SJSA1 (cell line): ENCODE data around the gene PHLDA2. TPM values are rescaled to one million over a fixed set of nuclear protein-coding genes. Genes with fewer than 3 reads are reported as not detected.
A peak's percentile ranks its signal among the peaks of the same experiment; 100 is the strongest.
"Not testable (repeated sequence)": the region's sequence is repeated elsewhere in the genome, so short reads cannot be mapped to it uniquely, and the experiment has no call there.

Source experiments
- DNase-seq, 2 experiments: peaks; one replicate each; pipeline ENCODE4 v3.0.0-alpha.2; 2015 to 2020; ENCODE audit warnings: low spot score in 2 of 2, low read depth in 1 of 2
- H3K27ac ChIP-seq: fragments of 250-450 bp; sonication (Bioruptor Pico); 2 replicates; pipeline ENCODE4 v1.5.1; 2020; ENCODE audit warnings: mild to moderate bottlenecking, moderate library complexity
- H3K27me3 ChIP-seq: fragments of 250-450 bp; sonication (Bioruptor Pico); replicated peaks from 2 replicates; pipeline ENCODE4 v1.5.1; 2020; ENCODE audit warnings: mild to moderate bottlenecking, moderate library complexity
- H3K36me3 ChIP-seq: fragments of 250-450 bp; sonication (Bioruptor Pico); 2 replicates; pipeline ENCODE4 v1.5.1; 2020; ENCODE audit warnings: mild to moderate bottlenecking
- H3K4me1 ChIP-seq: fragments of 250-450 bp; sonication (Bioruptor Pico); replicated peaks from 2 replicates; pipeline ENCODE4 v1.6.1; 2021; ENCODE audit warnings: mild to moderate bottlenecking
- H3K4me3 ChIP-seq: fragments of 250-450 bp; sonication (Bioruptor Pico); 2 replicates; pipeline ENCODE4 v1.5.1; 2020; ENCODE audit warnings: mild to moderate bottlenecking
- H3K9me3 ChIP-seq: fragments of 250-450 bp; sonication (Bioruptor Pico); replicated peaks from 2 replicates; pipeline ENCODE4 v1.5.1; 2020; ENCODE audit warnings: mild to moderate bottlenecking
- total RNA-seq: library from RNA; depleted of rRNA; stranded (reverse); fragments of >200 nt; shearing (Covaris generic); gene quantifications from 2 replicates; pipeline ENCODE4 v1.2.3, GENCODE V29; 2014

The PHLDA2 gene
- total RNA-seq, 1 experiment from 2014 or later = 28.0 TPM

DNA sequence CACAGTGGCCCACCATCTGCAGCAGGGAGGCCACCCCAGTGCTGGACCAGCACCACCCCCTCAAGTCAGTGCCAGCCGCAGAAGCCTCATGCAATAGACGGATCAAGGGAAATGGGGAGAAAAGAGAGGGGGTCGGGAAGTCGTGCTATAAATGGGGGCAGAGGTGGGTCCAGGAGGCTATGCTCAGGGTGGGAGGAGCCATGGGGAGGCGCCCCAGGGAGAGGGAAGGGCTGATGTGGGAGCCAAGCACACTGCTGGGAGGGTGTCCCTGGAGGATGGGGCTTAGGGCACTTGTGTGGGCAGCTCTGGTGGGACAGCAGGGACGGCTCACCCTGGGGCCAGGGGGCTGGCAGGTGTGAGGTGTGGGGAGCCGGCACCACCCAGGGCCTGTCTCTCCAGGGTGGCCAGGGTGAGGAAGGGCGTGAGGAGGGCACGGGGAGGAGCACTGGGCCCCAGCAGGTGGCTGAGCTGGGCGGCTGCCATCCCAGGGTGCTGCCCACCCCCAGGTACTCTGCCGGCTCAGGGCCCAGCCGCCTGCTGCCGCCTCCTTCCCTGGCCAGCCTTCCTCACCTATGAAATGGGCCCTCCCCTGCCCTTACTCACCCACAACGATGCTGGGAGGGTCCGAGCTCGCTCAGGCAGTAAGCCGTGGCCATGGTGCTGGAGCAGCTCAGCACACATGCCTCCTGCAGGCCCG, 18.0 kb downstream of the PHLDA2 start:
- no peak overlapping the region for H3K27ac ChIP-seq
- peaks cover 23% of the 10 kb centered on the region for H3K4me1 ChIP-seq
- no peak overlapping the region for H3K4me3 ChIP-seq
- H3K9me3 ChIP-seq = peaks cover 3% of the 10 kb centered on the region; the same call in 1 of the 2 replicates
- no peak for DNase-seq
- H3K36me3 ChIP-seq = no peaks in the 10 kb centered on the region
- H3K27me3 ChIP-seq = no peaks in the 10 kb centered on the region

DNA sequence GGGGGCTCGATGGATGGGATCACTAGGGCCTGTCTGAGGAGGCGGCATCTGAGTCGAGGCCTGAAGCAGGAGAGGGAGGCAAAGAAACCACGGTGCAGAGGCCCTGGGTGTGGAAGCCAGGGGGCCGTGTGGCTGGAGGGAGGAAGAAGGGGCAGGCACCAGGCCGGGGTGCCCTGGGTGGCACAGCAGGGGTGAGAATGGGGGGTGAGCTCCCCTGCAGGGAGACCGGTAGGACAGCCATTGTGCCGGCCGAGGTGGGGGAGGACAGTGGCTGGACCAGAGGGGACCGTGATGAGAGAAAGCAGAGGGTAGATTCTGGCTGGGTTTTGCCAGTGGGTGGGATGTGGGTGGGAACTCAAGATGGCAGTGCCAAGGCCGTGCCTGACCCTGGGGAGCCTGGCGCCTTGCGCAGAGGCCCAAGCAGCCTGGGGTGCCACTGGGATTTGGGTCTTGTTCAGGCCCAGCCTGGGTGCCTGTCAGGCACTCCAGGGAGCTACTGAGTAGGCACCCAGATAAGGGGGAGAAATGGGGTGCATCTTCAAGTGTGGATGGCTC, 18.7 kb downstream of the PHLDA2 start:
- Histone ChIP-seq H3K36me3 (peaks cover 6% of the 10 kb centered on the region; the same call in 1 of the 2 replicates), H3K27ac (no peak overlapping the region), H3K4me3 (no peak overlapping the region), H3K27me3 (no peaks in the 10 kb centered on the region), H3K4me1 (peaks cover 23% of the 10 kb centered on the region), H3K9me3 (peaks cover 3% of the 10 kb centered on the region; the same call in 1 of the 2 replicates)
- no peak for DNase-seq

DNA sequence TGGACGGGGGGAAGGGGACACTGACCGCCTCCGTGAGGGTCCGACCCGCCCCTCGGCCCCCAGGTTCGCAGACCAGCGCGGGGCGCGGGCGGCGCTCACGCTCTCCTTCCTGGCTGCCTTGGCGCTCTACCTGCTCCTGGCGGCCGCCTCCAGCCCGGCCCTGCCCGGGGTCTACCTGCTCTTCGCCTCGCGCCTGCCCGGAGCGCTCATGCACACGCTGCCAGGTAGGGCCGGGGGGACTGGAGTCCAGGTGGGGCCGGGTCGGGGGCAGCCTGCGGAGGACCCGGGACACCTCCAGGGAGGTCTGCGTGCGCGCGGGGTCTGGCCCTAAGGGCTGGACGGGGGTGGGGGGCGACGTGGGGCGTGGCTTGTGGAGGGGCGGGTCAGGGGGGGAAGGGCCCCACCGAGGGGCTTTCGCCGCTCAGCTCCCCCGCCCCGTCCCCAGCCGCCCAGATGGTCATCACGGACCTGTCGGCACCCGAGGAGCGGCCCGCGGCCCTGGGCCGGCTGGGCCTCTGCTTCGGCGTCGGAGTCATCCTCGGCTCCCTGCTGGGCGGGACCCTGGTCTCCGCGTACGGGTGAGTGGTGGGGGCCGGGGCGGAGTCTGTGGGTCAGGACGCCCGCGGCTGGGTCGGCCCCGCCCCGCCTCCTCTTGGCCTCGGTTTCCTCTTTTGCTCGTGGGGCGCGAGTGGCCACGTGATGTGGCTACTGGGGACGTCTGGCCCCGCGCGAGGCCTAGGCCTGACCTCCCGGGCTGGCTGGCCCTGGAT, 19.9 kb downstream of the PHLDA2 start:
- Histone ChIP-seq H3K27me3 (no peaks in the 10 kb centered on the region), H3K9me3 (peaks cover 3% of the 10 kb centered on the region; the same call in 1 of the 2 replicates), H3K4me3 (no peak overlapping the region), H3K36me3 (peaks cover 6% of the 10 kb centered on the region; the same call in 1 of the 2 replicates), H3K4me1 (peaks cover 23% of the 10 kb centered on the region), H3K27ac (no peak overlapping the region)
- DNase-seq = no peak

DNA sequence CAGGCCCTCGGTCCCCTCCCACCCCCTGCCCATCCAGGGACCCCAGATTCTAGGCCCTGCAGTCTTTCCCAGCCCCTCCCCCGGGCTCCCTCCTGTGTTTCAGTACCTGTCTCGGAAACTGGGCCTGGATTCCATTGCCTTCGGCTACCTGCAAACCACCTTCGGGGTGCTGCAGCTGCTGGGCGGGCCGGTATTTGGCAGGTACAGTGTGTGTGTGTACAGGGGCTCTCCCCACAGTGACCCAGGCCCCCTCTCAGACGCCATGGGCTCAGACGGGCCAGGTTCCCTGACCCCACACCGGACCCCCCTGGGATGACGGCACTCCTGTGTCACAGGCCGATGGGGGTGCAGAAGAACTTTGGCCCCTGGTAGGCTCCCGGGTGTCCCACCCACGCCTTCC, 21.1 kb downstream of the PHLDA2 start:
- H3K27ac ChIP-seq = no peak overlapping the region
- peaks cover 3% of the 10 kb centered on the region; the same call in 1 of the 2 replicates for H3K9me3 ChIP-seq
- H3K36me3 ChIP-seq = peaks cover 6% of the 10 kb centered on the region; the same call in 1 of the 2 replicates
- no peak overlapping the region for H3K4me3 ChIP-seq
- no peaks in the 10 kb centered on the region for H3K27me3 ChIP-seq
- DNase-seq = no peak
- H3K4me1 ChIP-seq = peaks cover 18% of the 10 kb centered on the region

DNA sequence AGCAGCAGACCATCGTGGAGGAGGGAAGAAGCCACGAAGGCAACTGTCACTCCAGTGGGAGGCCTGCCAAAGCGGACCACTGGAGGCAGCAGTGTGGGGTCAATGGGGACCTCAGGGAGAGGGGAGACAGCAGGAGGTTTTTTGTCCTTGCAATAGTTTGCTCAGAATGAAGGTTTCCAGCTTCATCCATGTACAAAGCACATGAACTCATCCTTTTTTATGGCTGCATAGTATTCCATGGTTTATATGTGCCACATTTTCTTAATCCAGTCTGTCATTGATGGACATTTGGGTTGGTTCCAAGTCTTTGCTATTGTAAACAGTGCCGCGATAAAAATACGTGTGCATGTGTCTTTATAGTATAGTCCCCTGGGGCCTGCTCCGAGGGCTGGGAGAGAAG, 23.9 kb downstream of the PHLDA2 start:
- H3K4me3 ChIP-seq, H3K27ac ChIP-seq, H3K36me3 ChIP-seq, H3K27me3 ChIP-seq, DNase-seq, H3K9me3 ChIP-seq: not testable (repeated sequence)
- peaks cover 22% of the 10 kb centered on the region for H3K4me1 ChIP-seq

DNA sequence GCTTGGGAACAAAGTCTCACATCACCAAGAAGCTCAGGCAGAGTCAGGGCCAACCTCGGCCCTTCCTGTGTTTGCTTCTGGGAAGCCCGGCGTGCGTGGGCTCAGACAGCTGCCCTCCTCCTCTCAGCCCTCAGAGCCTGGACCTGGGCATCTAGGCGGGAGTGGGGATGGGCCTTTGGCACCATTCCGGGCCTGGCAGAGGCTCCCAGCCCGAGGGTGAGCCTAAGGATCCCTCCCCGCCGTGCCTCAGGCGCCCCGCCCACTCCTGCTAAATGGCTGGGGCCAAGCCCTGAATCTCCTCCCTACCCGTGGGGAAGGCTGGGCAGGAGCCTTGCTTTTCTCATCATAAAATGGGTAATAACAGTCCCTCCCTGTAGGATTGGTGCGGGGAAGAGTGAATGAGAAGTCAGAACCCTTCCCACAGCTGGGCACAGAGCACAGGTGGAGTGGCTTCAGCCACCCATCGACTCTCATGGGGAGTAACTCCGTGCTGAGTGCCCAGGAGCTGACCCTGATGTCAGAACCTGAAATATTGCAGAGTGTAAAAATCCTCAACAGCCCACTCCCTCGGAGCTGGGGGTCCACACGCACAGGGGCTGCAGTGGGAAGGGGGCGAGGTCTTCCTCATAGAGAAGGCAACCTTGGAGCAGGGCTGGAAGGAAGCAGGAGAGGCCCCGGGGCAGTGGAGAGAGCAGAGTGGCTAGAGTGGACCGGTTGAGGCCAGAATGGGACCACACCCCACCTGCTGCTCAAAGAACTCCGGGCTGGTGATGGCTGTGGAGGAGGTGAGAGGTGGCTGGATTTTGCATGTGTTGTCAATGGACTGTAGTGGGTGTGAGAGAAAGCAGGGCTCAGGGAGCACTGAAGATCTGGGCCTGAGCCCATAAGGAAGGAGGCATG, 24.8 kb downstream of the PHLDA2 start:
- no peak overlapping the region for H3K4me3 ChIP-seq
- H3K9me3 ChIP-seq = peaks cover 3% of the 10 kb centered on the region; the same call in 1 of the 2 replicates
- DNase-seq = no peak
- no peak overlapping the region for H3K27ac ChIP-seq
- H3K27me3 ChIP-seq = no peaks in the 10 kb centered on the region
- H3K4me1 ChIP-seq = peaks cover 24% of the 10 kb centered on the region
- H3K36me3 ChIP-seq = peaks cover 6% of the 10 kb centered on the region; the same call in 1 of the 2 replicates

DNA sequence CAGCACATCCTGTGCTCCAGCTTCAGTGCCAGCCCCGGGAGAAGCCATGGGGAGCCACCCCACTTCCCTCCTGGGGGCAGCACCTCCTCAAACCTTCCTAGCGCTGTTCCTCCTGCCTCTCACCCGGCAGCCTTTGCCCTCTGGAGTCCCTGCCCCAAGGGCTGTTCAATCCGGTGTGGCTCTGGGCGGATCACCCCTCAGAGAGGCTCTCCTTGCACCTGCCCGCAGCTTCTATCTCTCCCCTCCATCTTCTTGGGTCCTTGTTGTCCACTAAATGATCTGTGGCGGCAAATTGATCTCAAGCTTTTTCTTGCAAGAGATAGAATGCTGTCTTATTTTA, 25.6 kb downstream of the PHLDA2 start:
- DNase-seq = no peak
- H3K9me3 ChIP-seq = peaks cover 3% of the 10 kb centered on the region; the same call in 1 of the 2 replicates

DNA sequence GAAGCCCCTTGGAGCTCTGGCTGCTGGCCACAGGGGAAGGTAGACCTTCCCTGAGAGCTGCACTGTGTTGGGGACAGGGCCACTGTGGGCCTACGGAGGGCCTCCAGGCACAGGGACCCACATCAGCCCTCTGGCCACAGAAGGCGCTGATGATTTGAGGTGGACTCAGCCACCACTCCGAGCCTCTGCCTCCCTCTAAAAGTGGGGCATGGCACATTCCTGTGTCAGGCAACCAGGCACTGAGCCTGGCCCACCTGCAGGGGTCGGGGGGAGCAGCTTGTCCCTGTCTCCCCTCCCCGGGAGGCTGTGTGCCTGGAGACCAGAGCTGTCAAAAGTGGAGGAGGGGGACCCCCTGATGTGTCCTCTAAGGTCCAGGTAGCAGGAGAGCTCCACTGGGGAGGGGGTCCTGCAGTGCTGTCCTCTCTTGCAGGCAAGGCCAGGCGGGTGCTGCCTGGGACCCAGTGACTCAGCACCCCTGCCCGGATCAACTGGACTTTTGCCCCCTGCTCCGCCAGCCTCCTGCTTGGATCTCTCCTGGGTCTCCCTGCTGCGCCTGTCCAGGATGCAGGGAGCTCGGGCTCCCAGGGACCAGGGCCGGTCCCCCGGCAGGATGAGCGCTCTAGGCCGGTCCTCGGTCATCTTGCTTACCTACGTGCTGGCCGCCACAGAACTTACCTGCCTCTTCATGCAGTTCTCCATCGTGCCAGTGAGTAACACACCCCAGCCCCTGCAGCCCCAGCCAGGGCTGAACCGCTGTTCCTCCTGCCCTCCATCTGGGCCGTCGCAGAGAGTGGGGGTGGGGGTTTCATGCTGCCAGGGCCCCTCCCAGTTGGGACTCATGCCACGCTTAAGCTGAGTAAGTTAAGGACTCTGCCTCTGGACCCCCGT, 26.2 kb downstream of the PHLDA2 start:
- peak overlapping the region; percentile 68 for H3K27ac ChIP-seq
- DNase-seq = no peak
- H3K4me1 ChIP-seq = peaks cover 38% of the 10 kb centered on the region
- H3K36me3 ChIP-seq = peaks cover 6% of the 10 kb centered on the region; the same call in 1 of the 2 replicates
- H3K4me3 ChIP-seq = peak overlapping the region; percentile 71
- H3K9me3 ChIP-seq = peaks cover 3% of the 10 kb centered on the region; the same call in 1 of the 2 replicates
- no peaks in the 10 kb centered on the region for H3K27me3 ChIP-seq

More for the DNA sequence above, 25.6 kb downstream of the PHLDA2 start:
- Histone ChIP-seq H3K27me3 (no peaks in the 10 kb centered on the region), H3K27ac (no peak overlapping the region), H3K36me3 (peaks cover 6% of the 10 kb centered on the region; the same call in 1 of the 2 replicates), H3K4me3 (no peak overlapping the region), H3K4me1 (peaks cover 32% of the 10 kb centered on the region)

DNA sequence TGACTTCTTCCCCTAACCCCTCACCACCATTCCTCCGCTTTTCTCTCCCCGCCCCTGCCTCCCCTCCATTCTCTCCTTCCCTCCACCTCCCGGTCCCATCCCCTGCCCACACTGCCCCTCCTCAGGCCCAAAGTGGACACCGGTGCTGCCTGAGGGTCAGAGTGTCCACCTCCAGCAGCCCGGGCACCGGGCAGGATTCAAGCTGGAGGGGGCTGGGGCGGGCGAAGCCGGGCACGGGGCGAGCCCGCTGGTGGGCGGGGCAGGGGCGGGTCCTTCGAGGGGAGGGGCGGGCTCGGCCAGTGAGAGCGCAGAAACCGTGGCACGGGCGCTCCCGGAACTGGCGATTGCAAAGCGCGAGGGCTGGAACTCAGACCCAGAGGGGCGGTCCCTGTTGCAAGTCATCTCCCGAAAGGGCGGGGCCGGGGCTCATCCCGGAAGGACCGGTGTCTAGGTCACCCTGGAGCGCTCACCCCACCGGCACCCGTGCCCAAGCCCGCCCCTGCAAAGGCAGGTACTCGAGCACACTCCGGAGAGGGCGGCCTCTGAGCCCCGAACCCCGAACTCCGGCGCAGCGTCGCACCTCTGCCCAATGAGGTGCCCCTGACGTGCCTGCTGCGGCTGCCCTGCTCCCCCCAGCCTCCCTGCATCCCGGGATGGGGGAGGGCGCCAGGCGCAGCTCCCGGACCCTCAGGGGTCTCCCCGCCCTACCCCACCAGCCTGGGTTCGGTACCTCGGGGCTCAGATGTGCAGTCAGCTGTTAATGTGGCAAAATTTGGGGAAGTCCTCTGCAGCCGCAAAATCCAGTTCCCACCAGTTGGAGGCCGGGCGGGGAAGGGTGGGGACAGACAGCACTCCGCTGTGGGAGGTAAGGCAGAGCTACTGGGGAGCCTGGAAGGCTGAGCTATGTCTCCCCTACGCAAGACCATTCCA, 27.1 kb downstream of the PHLDA2 start:
- H3K36me3 ChIP-seq = peaks cover 6% of the 10 kb centered on the region; the same call in 1 of the 2 replicates
- H3K4me1 ChIP-seq = peaks cover 40% of the 10 kb centered on the region
- H3K27ac ChIP-seq = peak overlapping the region; percentile 68
- H3K27me3 ChIP-seq = no peaks in the 10 kb centered on the region
- H3K9me3 ChIP-seq = no peaks in the 10 kb centered on the region
- peak; percentile 85 to 99 for DNase-seq
- H3K4me3 ChIP-seq = peak overlapping the region; percentile 71

DNA sequence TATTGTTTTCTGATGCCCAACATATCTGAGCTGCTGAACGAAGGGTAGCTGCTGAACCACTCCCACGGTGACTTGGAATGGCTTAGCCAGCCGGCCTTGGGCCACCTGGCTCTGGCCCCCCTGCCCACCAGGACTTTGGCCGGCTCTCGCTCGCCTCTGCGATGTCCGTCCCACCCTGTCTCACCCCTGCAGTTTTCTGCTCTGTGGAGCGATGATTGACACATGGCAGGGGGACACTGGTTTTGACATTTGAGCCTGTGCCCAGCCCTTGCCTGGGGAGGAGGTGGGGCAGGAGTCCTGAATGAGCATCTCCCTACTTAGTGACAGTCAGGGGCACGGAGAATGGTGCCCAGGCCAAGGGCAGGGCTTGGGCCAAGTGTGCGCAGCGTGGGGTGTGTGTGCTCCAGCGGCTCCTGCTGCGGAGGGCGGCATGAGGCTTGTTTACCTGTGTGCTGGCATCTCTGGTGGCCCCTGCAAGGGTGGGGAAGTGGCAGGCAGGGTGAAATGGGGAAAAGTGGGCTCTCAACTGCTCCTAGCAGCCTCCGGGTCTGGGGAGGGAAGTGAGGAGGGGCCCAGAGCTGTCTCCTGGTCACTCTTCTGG, 27.9 kb downstream of the PHLDA2 start:
- Histone ChIP-seq H3K36me3 (peaks cover 6% of the 10 kb centered on the region; the same call in 1 of the 2 replicates), H3K27ac (peak overlapping the region; percentile 63), H3K9me3 (no peaks in the 10 kb centered on the region), H3K4me3 (peak overlapping the region; percentile 71), H3K27me3 (no peaks in the 10 kb centered on the region), H3K4me1 (peaks cover 40% of the 10 kb centered on the region)
- DNase-seq = no peak

DNA sequence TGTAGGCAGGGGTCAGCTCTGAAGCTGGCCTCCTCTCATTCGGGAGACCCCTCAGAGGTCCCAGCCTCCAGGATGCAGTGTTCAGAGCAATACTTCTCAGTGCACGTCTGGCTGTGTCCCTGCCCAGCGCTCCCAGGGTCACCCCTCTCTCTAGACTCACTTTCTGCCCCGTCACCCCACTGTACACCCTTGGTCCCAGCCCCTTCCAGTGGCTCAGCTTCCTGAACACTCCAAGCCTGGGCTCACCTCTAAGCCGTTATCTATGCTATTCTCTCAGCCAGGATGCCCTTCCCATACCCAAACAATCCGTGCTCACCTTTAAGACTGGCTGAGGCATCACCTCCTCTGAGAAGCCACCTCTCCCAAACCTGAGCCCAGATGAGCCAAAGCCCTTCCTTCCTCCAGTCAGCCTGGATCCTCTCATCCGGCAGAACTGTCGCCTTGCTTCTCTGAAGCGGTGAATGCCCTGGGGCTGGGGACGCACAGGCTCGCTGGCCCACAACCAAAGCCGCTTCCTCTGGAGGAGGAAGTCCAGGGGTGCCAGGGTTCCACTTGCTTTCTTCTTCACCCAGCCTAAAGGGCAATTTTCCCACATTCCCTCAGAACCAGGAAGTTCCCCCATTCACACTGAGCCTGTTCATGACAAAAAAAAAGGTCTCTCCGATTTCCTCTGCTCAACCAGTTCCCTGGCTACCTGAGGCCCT, 30.0 kb downstream of the PHLDA2 start:
- no peaks in the 10 kb centered on the region for H3K36me3 ChIP-seq
- H3K4me3 ChIP-seq = no peak overlapping the region
- DNase-seq = no peak
- H3K27ac ChIP-seq = no peak overlapping the region
- H3K9me3 ChIP-seq = no peaks in the 10 kb centered on the region
- peaks cover 40% of the 10 kb centered on the region for H3K4me1 ChIP-seq
- no peaks in the 10 kb centered on the region for H3K27me3 ChIP-seq
